GM12872 (cell line): Measurements from ENCODE around the gene DPPA3.

Experiments used
- TF ChIP-seq, protein P1 (sequence below): IDR thresholded peaks from 3 replicates; pipeline ENCODE4 v1.5.1; 2011; ENCODE audit warnings: low read depth, mild to moderate bottlenecking, low read length, moderate library complexity; ENCODE audit not compliant: insufficient read depth

DPPA3 gene

DNA sequence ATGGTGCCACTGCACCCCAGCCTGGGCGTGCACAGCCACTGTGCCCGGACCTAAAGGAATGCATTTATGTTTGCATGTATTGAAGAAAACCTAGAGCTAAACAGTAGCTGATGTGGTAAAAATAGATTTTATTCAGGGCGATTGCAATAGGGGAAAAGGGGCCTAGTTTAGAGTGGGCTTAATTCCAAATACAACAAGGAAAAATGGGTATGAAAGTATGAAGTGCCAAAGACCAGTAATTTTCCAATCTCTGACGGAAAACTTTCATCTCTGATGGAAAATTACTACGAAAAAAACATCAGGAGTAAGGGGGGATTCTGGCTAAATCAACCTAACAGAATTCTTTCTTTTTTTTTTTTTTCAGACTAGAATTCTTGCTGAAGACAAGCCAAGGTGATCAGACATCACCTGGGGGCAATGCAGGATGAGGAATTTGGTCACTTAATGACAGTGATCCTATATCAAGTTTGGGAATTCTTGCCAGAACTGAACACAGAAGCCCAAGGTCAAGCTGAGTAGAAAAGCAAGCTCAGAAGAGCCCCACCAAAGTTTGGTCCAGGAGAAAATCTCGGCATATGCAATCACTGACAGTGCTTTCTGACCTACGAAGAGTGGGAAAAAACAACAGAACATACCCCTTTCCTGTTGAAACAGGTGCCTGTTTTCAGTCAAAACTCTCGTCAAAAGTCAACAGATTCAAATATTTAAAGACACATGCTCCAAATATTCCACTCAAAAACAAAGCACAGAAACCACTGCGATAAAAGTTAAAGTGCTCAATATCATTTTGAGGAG, 31.8 kb upstream of the DPPA3 start:
- TF ChIP-seq, protein P1, sequence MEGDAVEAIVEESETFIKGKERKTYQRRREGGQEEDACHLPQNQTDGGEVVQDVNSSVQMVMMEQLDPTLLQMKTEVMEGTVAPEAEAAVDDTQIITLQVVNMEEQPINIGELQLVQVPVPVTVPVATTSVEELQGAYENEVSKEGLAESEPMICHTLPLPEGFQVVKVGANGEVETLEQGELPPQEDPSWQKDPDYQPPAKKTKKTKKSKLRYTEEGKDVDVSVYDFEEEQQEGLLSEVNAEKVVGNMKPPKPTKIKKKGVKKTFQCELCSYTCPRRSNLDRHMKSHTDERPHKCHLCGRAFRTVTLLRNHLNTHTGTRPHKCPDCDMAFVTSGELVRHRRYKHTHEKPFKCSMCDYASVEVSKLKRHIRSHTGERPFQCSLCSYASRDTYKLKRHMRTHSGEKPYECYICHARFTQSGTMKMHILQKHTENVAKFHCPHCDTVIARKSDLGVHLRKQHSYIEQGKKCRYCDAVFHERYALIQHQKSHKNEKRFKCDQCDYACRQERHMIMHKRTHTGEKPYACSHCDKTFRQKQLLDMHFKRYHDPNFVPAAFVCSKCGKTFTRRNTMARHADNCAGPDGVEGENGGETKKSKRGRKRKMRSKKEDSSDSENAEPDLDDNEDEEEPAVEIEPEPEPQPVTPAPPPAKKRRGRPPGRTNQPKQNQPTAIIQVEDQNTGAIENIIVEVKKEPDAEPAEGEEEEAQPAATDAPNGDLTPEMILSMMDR = no peak

DNA sequence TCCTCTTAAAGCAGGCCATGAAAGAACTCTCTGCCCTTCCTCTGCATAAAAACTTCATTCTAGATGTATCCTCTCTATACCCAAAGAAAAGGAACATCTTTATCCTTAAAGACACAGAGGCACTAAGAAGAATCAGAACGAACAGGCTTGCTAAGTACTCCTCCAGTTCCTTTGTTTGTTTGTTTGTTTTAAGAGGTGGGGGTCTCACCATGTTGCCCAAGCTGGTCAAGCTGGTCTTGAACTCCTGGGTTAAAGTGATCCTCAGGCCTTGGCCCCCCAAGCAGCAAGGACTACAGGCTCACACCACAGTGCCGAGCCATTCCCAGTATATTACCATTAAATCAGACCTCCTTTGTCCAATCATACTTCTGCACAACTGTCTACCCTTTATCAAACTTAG, 29.7 kb upstream of the DPPA3 start:
- TF ChIP-seq, protein P1 = no peak

DNA sequence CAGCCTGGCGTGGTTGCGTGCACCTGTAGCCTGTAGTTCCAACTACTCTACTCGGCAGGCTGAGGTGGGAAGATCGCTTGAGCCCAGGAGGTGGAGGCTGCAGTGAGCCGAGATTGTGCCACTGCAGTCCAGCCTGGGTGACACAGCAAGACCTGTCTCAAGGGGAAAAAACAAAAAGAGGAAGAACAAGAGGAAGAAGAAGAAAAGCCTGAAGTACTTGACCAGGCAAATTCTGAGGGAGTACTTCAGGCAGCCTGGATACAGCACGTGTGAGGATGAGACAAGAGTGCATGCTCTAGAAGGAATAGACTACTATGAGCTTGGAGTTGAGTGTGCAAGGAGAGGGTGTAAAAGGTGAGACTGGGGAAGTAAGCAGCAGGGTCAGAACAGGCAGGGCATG, 17.4 kb upstream of the DPPA3 start:
- TF ChIP-seq, protein P1 = no peak

DNA sequence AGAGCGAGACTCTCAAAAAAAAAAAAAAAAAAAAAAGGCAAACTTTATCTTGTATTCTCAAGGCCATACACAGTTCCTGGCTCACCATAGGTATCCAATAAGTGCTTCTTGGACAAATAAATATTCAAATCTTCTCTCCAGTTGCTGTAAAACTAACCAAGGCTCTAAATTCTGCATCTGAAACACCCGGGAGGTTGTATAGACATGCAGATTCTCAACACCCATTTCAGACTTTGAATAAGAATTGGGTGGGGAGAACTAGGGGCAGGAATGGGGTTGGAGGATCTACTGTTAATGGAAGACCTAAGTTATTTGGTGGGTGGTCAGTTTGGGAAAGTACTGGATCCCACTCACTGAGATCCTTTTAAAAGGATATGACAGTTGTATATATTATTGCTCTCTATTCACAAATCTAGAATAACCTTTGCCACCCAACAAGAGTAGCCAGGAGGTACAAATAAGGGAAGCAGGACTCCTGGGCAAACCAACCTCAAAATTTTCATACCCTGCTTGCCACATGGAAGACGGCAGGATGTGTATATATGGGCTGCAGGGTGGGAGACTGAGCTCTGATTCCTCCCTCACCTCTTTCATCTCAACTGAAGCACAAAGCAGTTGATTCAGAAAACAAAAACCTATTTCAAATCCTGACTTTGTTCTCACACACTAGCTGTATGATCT, 16.5 kb upstream of the DPPA3 start:
- TF ChIP-seq, protein P1 = no peak

DNA sequence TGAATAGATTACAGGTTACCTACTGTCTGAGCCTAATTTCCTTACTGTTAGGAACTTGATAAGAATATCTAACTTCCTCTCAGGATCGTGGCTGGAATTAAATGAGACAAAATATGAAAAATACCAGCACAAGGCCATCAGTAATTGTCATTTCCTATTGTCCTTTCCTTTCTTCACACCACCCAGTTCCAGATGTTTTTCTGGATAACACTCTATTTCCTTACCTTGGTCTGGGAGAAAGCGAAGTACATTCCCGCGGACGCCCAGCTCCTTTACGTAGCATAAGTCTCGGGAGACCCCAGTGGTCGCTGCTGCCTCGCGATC, 16.0 kb upstream of the DPPA3 start:
- TF ChIP-seq, protein P1 = no peak

DNA sequence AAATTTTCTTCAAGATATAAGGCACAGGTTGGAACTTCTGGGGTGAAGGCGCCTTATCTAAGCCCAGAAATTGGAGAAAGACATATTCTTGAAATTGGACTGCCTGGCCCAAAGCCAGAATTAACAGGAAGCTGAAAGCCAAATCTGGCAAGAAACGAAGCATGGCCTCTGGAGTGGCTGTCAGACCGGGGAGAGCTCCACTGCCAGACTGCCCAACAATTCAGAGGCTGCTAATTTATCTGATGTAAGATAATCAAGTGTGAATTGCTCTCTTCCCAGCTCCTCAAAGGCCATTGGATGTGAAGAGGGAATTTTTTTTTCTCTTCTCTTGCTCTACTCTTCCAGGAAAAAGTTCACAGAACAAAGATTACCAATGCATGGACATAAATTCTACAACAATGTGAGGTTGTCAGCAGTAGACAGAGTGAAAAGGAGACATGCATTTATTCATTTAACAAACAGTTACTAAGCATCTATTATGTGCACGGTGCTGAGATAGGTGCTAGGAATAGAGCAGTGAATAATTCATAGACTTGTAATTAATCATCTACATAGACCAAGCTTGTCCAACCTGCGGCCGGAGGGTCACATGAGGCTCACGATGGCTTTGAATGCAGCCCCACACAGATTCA, 15.6 kb upstream of the DPPA3 start, which contains the start of gene GDF3:
Gene GDF3, minus strand, starts transcription at position 210 of the 632 bp plus-strand sequence. Its CDS starts 47 bp downstream, at position 163.
- TF ChIP-seq, protein P1 = no peak

DNA sequence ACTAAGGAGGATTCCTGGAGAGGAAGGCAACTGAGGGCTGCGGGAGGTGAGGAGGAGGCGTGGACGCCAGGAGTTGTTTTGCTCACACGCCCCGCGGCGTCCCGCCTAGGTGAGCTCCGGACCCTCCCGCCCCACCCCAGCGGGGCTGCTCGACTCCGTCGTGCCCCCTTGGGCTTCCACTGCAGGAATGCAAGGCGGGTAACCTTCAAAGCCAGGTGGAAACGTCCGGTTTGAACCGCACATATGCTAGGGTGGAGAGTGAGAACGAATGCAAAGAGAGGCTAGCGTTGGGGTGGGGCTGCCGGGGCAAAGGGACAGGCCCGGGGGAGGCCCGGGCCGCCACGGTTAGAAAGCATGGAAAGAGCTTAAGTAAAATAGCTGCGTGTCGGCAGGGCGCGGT, 5.4 kb upstream of the DPPA3 start:
- TF ChIP-seq, protein P1 = no peak
